Gastroesophageal sphincter (tissue), 3 donors: Measurements from ENCODE around the gene LACTBL1.
"Not testable (repeated sequence)": the region's sequence is repeated elsewhere in the genome, so short reads cannot be mapped to it uniquely, and the experiment has no call there.

ENCODE experiments used
- EP300 ChIP-seq: sonication (generic); formaldehyde crosslinking; IDR thresholded peaks from one replicate; pipeline ENCODE4 v1.6.1; 2017; ENCODE audit warnings: antibody characterized with exemption, mild to moderate bottlenecking
- POLR2A ChIP-seq, 2 donors: fragments of 450-650 bp; IDR thresholded peaks; one replicate each; pipeline ENCODE4 v1.6.1; 2017; ENCODE audit warnings: antibody characterized with exemption in 2 of 2, mild to moderate bottlenecking in 2 of 2, moderate library complexity in 1 of 2
- POLR2AphosphoS5 ChIP-seq: sonication (generic); formaldehyde crosslinking; IDR thresholded peaks from one replicate; pipeline ENCODE4 v1.6.1; 2017; ENCODE audit warnings: antibody characterized with exemption
- TF ChIP-seq, protein P1 (sequence below), 4 experiments: fragments of 200-600 bp in 2 of 4; fragments of 450-650 bp in 2 of 4; sonication (generic) in 1 of 4; IDR thresholded peaks; one replicate each; pipeline ENCODE4 v1.5.1; 2017 to 2019; ENCODE audit warnings: antibody characterized with exemption in 4 of 4, mild to moderate bottlenecking in 2 of 4, moderate library complexity in 2 of 4

DNA sequence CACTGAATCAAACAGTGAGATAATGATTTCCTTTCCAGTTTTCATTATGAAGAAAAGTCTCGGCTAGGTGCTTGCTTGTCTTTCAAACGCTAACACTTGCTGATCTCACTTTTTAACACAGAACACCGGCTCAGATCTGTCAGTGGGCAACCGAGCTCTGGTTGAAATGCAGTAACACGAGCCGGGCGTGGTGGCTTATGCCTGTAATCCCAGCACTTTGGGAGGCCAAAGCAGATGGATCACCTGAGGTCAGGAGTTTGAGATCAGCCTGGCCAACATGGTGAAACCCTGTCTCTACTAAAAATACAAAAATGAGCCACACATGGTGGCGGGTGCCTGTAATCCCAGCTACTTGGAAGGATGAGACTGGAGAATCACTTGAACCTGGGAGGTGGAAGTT is 37.4 kb upstream of the LACTBL1 start:
- TF ChIP-seq, protein P1, sequence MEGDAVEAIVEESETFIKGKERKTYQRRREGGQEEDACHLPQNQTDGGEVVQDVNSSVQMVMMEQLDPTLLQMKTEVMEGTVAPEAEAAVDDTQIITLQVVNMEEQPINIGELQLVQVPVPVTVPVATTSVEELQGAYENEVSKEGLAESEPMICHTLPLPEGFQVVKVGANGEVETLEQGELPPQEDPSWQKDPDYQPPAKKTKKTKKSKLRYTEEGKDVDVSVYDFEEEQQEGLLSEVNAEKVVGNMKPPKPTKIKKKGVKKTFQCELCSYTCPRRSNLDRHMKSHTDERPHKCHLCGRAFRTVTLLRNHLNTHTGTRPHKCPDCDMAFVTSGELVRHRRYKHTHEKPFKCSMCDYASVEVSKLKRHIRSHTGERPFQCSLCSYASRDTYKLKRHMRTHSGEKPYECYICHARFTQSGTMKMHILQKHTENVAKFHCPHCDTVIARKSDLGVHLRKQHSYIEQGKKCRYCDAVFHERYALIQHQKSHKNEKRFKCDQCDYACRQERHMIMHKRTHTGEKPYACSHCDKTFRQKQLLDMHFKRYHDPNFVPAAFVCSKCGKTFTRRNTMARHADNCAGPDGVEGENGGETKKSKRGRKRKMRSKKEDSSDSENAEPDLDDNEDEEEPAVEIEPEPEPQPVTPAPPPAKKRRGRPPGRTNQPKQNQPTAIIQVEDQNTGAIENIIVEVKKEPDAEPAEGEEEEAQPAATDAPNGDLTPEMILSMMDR (IDR thresholded peaks at IDR 0.05): not testable (repeated sequence)
- not testable (repeated sequence) for TF ChIP-seq EP300; POLR2AphosphoS5; POLR2A (IDR thresholded peaks at IDR 0.05)
